Stimulated activated CD4-positive, alpha-beta T cell treated with anti-CD3 and anti-CD28 coated beads, Interleukin-1b, Interleukin-23, amount 100 ng/mL, for 1 hour (primary cell): ENCODE results near the gene VPS18.

Source experiments
- DNase-seq, 2 donors: peaks; one replicate each; pipeline ENCODE4 v3.0.0-alpha.2; 2020; ENCODE audit warnings: low read depth in 2 of 2

Gene VPS18

DNA sequence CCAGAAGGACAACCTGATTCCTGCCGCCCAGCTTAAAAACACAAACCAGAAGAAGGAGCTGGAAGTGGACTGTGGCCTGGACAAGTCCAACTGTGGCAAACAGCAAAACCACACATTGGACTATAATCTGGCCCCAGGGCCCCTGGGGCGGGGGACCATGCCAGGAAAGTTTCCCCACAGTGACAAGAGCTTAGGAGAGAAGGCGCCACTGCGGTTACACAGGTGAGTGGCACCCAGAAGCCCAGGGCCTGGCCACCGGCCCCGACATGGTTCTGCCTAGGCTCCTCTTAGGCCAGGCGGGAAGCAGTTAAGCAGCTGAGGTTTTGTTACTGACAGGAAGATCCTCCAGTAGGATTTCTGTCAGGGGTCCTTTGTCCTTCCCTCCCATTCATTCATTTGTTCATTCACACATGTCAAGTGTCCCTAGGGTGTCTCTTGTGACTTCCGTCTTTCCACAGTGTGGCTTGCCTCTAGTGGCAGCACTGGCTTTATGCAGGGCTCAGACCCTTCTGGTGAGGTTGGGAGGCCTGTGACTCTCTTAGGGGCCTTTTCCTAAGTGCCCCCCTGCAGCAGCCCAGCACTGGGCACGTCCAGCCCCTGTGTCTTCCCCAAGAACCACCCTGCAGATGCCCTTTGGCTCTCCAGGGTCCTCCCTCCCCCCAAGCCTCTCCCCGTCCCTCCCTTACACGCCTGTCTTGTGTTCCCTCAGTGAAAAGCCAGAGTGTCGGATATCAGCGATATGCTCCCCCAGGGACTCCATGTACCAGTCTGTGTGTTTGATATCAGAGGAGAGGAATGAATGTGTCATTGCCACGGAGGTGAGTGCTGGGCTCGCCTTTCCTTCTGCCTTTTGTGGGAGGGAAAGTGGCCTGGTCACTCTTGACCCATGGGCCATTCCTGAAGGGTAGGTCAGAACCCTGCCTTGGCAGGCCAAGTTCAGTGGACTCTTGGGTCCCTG lies 42.7 kb downstream of the VPS18 start:
- DNase-seq: no peak

DNA sequence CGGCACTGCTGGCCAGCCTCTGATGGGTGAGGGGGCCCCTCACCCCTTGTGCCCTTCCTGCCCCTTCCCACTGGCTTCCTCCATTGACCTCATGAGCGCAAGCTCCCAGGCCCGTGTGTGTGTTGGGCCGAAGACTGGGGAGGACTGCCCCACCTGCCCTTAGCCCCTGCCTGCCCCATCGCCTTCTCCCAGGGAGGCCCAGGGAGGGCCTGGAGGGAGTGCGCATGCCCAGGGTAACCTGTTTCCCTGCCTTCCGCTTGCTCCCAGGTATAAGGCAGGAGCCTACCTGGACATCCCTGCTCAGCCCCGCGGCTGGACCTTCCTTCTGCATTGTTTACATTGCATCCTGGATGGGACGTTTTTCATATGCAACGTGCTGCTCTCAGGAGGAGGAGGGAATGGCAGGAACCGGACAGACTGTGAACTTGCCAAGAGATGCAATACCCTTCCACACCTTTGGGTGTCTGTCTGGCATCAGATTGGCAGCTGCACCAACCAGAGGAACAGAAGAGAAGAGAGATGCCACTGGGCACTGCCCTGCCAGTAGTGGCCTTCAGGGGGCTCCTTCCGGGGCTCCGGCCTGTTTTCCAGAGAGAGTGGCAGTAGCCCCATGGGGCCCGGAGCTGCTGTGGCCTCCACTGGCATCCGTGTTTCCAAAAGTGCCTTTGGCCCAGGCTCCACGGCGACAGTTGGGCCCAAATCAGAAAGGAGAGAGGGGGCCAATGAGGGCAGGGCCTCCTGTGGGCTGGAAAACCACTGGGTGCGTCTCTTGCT lies 43.7 kb downstream of the VPS18 start:
- no peak for DNase-seq

DNA sequence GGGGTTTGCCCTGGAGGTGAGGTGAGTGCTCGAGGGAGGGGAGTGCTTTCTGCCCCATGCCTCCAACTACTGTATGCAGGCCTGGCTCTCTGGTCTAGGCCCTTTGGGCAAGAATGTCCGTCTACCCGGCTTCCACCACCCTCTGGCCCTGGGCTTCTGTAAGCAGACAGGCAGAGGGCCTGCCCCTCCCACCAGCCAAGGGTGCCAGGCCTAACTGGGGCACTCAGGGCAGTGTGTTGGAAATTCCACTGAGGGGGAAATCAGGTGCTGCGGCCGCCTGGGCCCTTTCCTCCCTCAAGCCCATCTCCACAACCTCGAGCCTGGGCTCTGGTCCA lies 44.3 kb downstream of the VPS18 start:
- DNase-seq: no peak

DNA sequence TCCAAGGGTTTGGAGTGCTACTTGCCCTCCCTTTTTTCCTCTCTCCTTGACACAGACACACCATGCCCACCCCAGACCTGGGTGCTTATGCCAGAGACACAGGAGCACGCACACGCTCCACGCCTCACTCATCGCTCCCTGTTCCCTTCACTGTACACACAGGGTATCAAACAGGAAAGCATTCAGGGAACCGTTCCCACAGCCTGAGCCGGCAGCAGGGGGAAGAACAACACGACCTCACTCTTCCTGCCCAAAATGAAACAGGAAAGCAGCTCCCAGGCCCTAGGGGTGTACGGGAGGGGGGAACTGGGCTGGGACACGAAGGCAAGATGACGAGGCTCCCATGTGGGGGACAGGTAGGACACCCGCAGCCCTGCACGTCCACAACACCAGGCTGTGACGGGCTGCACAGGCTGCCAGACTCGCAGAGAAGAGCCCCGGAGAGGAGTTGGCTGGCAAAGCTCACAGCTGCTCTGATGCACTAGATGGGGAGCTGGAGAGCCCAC lies 46.1 kb downstream of the VPS18 start:
- no peak for DNase-seq

DNA sequence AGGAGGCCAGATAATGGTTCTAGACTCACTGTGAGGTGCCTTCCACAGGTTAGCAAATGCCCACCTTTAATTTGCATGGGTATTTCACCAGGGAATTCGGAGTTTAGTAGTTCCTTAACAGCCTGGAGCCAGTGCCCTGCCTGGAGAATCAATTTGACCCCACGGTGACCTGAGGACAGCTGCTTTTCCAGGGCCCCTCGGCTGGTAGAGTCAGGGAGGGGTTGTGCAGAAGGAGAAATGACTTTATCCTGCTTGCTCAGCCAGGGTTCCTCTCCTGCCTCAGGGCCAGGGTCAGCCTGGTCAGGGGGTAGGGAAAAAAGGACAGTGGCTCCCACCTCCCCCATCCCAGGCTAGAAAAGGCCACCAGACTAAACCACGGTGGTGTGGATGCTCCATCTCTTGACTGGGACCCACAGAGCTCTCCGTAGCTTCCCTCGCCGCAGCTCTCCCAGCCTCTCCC lies 46.8 kb downstream of the VPS18 start:
- DNase-seq: no peak

DNA sequence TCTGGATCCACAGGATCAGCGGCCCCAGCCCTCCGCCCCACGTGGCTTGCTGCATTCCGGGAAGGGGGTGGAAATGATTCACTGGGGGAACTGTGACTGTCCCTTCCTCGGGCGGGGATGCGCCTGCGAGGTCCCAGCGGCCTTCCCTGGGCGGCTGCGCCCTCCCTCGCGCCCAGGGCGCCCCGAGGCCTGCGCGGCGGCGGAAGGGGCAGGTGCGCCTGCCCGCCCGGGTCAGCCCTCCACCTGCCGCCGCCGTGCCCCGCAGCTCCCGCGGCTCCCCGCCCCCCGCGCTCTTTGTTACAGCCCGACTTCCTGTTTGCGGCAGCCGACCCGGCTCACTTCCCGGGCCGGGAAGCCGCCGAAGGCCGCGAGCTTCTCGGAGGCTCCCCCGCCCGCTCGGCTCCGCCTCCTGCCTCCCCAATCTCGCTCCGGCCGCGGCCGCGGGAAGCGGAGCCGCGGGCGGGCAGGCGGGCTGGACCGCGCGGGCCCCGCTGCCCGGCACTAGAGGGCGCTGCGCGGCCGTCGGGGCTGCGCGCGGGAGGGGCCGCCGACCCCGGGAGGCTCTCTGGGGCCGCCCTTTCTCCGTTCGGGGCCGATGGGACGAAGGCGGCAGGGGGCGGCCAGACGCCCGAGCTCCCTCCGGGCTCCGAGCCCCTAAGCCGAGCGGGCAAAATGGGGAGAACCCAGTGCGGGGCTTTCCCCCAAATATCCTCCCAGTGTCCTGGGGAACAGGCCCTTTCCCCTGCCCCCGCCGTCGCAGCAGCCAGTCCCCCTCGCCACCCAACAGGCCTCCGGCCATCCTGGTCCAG lies 47.5 kb downstream of the VPS18 start:
- DNase-seq: peak; percentile 25 to 45

DNA sequence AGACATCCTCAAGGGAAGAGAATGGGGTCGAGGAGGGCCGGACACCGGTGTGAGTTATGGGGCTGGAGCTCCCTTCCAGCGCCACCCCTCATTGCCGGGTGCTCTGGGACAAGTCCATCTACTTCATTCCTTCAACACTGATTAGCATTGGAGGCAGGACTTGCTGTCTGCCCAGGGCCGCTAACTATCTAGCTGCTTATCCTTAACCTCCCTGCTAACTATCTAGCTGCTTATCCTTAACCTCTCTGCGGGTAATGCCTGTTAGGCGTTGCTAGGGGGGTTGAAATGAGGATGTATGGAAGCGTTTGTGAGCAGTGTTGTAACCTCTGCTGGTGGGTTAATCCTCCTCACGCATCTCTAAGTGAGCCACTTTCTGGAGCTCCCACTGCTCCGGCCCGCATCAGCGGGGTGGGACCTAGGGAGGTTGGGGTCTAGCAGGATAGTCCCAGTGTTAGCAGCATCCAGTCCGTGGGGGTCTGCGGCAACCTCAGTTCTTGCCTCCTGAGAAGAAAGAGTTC lies 48.1 kb downstream of the VPS18 start:
- DNase-seq: no peak

DNA sequence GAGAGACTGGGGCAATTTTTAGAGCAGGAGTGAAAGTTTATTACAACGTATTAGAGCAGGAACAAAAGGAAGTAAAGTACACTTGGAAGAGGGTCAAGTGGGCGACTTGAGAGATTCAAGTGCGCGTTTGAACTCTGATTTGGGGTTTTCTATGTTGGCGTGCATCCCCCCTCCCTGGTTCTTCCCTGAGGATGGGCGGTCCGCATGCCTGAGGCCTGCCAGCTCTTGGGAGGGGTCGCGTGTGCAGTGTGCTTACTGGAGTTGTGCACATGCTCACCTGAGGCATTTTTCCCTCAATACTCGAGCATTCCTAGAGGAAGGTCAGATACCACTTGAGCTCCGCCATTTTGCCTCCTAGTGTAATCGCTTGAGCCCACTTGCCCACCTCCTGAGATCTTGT lies 48.6 kb downstream of the VPS18 start:
- no peak for DNase-seq

DNA sequence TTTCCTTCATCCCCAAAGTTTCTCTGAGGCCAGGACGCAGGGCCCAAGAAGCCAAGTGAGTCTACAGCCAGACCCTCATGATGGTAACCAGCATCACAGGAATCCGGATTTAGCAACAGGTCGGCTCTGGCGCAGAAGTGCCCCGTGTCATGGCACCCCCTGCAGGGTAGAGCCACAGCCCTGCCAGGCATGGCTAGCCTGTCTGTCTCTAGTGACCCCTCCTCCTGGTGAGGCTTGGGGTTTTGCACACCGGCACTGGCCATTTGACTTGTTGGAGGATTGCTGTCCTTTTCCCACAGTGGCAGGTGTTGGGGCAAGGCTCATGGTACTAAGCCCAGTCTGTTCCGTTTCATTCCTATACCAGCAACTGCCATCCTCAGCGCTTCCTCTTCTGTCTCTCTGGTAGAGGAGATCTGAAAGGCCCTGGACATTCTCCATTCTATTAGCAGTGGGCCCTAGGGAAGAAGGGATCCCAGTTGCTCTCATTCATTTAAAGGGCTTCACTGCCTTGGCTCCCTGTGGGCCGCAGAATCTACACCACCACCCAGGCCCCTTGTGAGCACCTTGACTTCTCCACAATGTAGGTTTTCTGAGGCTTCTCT lies 49.6 kb downstream of the VPS18 start:
- DNase-seq: no peak

DNA sequence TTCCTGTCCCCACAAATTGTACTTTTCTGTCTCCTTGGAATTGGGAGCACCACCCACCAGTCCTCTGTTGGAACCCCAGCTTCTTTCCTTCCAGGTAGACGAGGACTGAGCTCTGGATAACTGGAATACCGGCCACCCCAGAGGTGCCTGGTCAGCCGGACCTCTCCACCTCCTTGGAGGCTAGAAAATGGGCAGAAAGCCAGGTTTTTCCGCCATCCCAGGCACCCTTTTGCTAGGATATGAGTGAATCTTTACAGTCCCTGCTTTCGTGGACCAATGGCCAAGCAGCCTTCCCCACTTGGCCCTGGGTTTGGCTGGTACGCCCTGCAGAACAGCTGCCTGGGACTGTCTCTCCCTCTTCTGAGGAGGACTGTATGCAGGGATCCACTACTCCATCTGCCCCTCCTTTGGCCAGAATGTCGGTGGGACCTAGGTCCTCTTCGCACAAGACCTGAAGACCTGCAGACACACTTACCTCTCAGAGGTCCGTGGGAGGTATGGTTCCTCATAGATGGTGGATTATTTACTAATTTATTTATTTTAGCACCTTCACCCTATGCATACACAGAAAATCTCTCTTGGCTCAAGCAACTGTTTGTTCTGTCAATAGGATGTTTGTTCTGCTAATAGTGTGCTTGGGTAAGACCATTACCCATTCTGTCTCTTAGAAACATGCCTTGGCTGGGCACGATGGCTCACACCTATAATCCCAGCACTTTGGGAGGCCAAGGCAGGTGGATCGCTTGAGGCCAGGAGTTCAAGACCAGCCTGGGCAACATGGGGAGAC lies 50.5 kb downstream of the VPS18 start:
- DNase-seq: no peak

DNA sequence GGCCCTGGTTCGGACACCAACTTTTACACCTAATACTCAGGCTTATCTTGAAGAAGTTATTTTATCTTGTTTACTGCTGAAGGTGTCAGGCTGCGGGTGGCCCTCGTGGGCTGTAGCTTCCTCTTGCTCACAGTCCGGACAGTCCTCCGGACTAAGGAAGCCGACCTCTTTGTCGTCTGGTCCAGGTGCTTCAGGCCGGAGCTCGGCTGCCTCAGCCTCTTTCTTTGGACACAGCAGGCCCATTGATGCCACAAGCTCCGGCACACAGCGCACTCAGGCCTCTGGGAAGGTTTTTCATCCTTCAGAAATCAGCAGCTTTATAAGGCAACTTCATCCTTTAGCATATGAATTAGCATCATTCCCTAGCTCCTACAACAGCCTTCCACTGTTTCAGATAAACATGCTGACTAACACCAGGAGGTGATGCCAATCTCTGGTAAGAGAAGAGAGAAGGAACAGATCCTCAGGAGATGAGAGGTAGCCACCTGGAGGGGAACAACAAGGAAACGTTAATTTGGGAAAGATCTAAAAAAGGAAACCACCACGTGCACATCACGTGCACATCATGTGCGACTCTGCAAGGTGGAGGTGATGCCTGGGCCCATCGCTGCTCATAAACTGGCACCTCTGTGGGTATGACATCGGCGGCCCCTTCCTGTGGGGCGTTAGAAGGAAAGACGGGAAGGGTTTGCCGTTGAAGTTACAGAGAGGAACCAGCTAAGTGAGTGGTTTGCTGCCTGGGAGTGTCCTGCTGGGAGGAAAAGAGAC lies 54.6 kb downstream of the VPS18 start:
- DNase-seq: no peak

DNA sequence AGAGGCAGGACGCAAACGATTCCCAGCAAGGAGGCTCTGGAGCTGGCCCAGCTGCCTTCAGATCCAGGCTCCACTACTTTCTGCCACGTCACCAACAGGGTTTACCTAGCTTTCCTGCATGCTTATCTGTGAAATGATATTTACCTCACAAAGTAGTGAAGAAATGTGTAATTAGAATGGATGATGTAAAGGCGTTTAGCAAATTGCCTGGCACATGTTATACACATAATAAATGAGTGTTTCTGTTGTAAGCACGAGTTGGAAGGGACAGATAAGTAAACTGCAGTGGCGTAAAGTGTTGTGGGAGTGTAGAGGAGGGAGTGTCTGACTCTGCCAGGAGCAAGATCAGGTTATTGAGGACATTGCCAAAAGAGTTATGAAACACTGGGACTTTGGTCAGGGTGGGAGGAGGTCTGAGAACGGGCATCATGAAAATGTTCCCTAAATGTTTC lies 55.5 kb downstream of the VPS18 start:
- DNase-seq: no peak

DNA sequence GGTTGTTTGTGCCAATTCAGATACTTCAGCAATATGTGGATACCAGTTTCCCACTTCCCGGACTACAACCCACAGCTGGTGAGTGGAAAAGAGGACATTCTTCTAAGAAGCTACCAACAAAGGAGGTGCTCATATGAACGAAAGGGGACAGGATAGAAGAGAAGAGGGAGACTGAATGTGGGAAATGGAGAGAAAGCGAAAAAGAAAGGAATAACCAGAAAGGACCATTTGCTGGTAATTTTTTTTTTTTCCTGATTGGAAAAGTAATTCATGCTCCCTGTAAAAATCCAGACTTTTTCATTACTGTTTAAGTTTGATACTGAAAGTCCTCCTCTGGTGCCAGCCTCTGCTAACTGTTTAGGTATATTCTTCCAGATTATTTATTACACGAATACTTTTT lies 57.5 kb downstream of the VPS18 start:
- no peak for DNase-seq

DNA sequence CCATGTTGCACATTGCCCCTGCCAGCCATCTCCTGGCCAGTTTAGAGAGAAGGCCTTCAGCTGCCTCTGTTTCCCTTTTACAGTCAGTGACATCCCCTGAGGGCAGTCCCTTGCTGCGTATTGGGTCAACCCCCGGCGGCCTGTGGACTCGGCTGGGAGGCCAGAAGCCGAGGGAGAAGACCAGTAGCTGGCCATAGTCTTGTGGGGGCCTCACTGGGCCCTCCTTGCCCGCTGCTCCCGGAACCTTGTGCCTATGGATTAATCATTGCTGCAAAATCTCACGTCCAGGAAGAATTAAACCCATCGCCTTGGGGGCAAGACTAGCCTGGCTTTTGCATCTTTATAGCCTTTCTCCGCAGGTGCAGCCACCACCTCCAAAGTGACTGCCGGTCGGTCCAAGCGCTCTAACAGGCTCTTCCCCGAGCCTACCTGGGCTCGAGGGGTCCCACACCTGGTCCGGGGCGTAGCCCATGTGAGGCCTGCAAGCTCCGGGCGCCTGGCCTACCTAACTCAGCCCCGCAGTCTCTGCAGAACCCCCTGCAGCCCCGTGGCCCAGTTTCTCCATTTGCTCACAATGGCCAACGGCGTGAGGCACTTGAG lies 58.2 kb downstream of the VPS18 start:
- no peak for DNase-seq

DNA sequence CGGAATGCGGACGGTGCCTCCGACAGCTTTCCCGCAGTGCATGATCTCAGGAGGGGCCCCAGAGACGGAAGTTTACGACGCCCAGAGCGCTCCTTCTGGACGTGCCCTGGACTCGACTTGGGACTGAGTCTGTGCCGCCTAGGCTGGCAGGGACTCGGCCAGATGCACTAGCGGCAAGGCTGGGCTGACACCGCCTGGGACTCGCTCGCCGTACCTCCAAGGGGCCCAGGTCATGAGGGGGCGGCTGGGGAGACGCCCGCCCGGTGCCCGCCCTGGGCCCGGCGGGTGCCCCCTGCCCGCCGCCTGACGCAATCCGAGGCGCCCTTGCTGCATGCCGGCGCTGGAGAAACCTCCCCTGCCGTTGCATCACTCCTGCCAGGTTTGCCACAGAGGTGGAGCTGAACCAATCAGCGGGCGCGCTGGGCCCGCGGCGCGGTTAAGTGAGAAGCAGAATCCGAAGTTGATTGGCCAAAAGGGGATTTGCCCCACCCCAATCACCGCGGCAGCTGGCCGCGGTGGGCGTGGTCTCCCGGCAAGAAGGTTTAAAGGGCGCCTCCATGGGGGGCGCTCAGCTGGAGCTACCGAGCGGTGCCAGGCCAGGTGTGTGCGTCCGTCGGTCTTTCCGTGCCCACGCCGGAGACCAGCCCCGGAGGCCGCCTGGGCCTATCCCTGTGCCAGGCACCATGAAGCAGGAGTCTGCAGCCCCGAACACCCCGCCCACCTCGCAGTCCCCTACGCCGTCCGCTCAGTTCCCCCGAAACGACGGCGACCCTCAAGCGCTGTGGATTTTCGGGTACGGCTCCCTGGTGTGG lies 58.9 kb downstream of the VPS18 start, which contains the start of gene CHAC1:
Gene CHAC1, plus strand, starts transcription at position 571 of the 812 bp plus-strand sequence. Its CDS starts 113 bp downstream, at position 684.
- DNase-seq: peak; percentile 86 to 91
